Measurements from ENCODE around the gene RPS6KB2.

DNA sequence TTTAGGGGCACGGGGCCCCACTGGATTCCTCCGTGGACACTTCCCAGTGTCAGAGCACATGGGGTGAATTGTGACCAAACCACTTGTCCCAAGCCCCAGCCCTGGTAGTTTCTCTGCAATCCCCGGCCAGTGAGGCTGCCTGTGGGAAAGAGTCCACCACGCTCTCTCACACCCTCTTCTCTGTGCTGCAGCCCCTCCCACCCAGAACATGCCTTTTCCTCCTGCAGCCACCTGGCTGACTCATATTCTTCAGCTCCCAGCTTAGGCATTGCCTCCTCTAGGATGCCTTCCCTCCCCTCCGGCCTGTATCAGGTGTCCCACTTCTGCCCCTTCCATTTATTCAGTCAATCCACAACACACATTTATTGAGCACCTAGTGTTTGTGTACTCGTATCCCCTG lies 5.4 kb upstream of the RPS6KB2 start:
- TF ChIP-seq, protein P1, sequence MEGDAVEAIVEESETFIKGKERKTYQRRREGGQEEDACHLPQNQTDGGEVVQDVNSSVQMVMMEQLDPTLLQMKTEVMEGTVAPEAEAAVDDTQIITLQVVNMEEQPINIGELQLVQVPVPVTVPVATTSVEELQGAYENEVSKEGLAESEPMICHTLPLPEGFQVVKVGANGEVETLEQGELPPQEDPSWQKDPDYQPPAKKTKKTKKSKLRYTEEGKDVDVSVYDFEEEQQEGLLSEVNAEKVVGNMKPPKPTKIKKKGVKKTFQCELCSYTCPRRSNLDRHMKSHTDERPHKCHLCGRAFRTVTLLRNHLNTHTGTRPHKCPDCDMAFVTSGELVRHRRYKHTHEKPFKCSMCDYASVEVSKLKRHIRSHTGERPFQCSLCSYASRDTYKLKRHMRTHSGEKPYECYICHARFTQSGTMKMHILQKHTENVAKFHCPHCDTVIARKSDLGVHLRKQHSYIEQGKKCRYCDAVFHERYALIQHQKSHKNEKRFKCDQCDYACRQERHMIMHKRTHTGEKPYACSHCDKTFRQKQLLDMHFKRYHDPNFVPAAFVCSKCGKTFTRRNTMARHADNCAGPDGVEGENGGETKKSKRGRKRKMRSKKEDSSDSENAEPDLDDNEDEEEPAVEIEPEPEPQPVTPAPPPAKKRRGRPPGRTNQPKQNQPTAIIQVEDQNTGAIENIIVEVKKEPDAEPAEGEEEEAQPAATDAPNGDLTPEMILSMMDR (conservative IDR thresholded peaks at IDR 0.05; ENCODE audit: low read depth, low read length): no peak
- TF ChIP-seq EZH2 (IDR thresholded peaks at IDR 0.05; ENCODE audit: borderline replicate concordance, low read depth, low read length, poor library complexity, severe bottlenecking): no peak
